ENCODE measurements around the gene ZNF507.
"Not testable (repeated sequence)": the region's sequence is repeated elsewhere in the genome, so short reads cannot be mapped to it uniquely, and the experiment has no call there.

The ZNF507 gene

GRCh38 chr19:32423944-32424343 is 78.5 kb downstream of the ZNF507 start:
- H3K36me3 ChIP-seq (ENCODE audit: insufficient read depth, low read length) = peaks cover 17% of the 10 kb centered on the region
- H3K9ac ChIP-seq (ENCODE audit: low read depth, low read length); H3K4me1 ChIP-seq (ENCODE audit: control insufficient read depth, insufficient read depth, low read length); H3K4me3 ChIP-seq (ENCODE audit: low read length); H3K9me3 ChIP-seq (replicated peaks; ENCODE audit: low read length); H3K27me3 ChIP-seq (ENCODE audit: control insufficient read depth, insufficient read depth, low read length); H3K4me2 ChIP-seq (ENCODE audit: low read length): not testable (repeated sequence)

- H3K27me3 ChIP-seq (ENCODE audit: control insufficient read depth, insufficient read depth, low read length) = no peaks in the 10 kb centered on the region
- peaks cover 5% of the 10 kb centered on the region for H3K36me3 ChIP-seq (ENCODE audit: insufficient read depth, low read length)
- no peak overlapping the region for H3K9ac ChIP-seq (ENCODE audit: low read depth, low read length)
- H3K4me1 ChIP-seq (ENCODE audit: control insufficient read depth, insufficient read depth, low read length) = no peaks in the 10 kb centered on the region
- H3K9me3 ChIP-seq (replicated peaks; ENCODE audit: low read length) = no peaks in the 10 kb centered on the region
- H3K4me3 ChIP-seq (ENCODE audit: low read length) = no peak overlapping the region
- H3K4me2 ChIP-seq (ENCODE audit: low read length) = no peak overlapping the region
Observed at GRCh38 chr19:32427536-32427935, 82.1 kb downstream of the ZNF507 start.

- Histone ChIP-seq H3K9me3 (replicated peaks; ENCODE audit: low read length) (no peaks in the 10 kb centered on the region), H3K4me3 (ENCODE audit: low read length) (no peak overlapping the region), H3K4me2 (ENCODE audit: low read length) (no peak overlapping the region), H3K9ac (ENCODE audit: low read depth, low read length) (no peak overlapping the region), H3K4me1 (ENCODE audit: control insufficient read depth, insufficient read depth, low read length) (no peaks in the 10 kb centered on the region), H3K27me3 (ENCODE audit: control insufficient read depth, insufficient read depth, low read length) (no peaks in the 10 kb centered on the region), H3K36me3 (ENCODE audit: insufficient read depth, low read length) (peaks cover 39% of the 10 kb centered on the region)
Observed at GRCh38 chr19:32436692-32437091, 91.3 kb downstream of the ZNF507 start.

- no peaks in the 10 kb centered on the region for H3K27me3 ChIP-seq (ENCODE audit: control insufficient read depth, insufficient read depth, low read length)
- peaks cover 42% of the 10 kb centered on the region for H3K36me3 ChIP-seq (ENCODE audit: insufficient read depth, low read length)
- no peaks in the 10 kb centered on the region for H3K9me3 ChIP-seq (replicated peaks; ENCODE audit: low read length)
- no peaks in the 10 kb centered on the region for H3K4me1 ChIP-seq (ENCODE audit: control insufficient read depth, insufficient read depth, low read length)
- H3K9ac ChIP-seq (ENCODE audit: low read depth, low read length) = no peak overlapping the region
- no peak overlapping the region for H3K4me3 ChIP-seq (ENCODE audit: low read length)
- no peak overlapping the region for H3K4me2 ChIP-seq (ENCODE audit: low read length)
Observed at GRCh38 chr19:32437096-32437495, 91.7 kb downstream of the ZNF507 start.

Measured in skeletal muscle satellite cell (primary cell).